ENCODE results near the gene WDR7.

Gene WDR7

GRCh38 chr18:56870982-56871381, 219.8 kb downstream of the WDR7 start:
- TF ChIP-seq, protein P1, sequence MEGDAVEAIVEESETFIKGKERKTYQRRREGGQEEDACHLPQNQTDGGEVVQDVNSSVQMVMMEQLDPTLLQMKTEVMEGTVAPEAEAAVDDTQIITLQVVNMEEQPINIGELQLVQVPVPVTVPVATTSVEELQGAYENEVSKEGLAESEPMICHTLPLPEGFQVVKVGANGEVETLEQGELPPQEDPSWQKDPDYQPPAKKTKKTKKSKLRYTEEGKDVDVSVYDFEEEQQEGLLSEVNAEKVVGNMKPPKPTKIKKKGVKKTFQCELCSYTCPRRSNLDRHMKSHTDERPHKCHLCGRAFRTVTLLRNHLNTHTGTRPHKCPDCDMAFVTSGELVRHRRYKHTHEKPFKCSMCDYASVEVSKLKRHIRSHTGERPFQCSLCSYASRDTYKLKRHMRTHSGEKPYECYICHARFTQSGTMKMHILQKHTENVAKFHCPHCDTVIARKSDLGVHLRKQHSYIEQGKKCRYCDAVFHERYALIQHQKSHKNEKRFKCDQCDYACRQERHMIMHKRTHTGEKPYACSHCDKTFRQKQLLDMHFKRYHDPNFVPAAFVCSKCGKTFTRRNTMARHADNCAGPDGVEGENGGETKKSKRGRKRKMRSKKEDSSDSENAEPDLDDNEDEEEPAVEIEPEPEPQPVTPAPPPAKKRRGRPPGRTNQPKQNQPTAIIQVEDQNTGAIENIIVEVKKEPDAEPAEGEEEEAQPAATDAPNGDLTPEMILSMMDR (IDR thresholded peaks at IDR 0.05; ENCODE audit: low read depth, low read length): no peak
- DNase-seq (ENCODE audit: extremely low read depth, low read depth): no peak

DNA sequence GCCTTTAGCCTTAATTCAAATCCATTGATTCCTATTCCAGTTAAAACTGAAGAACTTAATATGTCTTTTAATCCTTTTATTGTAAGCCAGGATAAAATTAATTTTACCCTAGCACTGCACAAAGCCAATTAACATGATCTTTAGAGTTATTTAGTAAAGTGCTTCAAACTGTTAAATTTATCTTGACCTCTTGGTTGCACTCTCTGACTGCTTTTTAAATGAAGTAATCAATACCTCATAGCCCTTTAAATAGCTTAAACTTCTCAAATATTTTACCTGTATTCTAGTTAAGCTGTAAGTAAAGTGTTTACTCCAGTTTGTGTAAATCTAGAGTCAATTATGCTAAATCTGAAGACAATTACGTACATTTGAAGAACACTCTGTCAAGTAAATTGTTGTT, 221.0 kb downstream of the WDR7 start:
- no peak for DNase-seq (ENCODE audit: extremely low read depth, low read depth)
- TF ChIP-seq, protein P1 (IDR thresholded peaks at IDR 0.05; ENCODE audit: low read depth, low read length): no peak

- DNase-seq (ENCODE audit: extremely low read depth, low read depth): no peak
- TF ChIP-seq, protein P1 (IDR thresholded peaks at IDR 0.05; ENCODE audit: low read depth, low read length): no peak
Measured at GRCh38 chr18:56873441-56874140, 222.4 kb downstream of the WDR7 start.

GRCh38 chr18:56878711-56879110, 227.6 kb downstream of the WDR7 start:
- DNase-seq (ENCODE audit: extremely low read depth, low read depth): no peak
- TF ChIP-seq, protein P1 (IDR thresholded peaks at IDR 0.05; ENCODE audit: low read depth, low read length): no peak

DNA sequence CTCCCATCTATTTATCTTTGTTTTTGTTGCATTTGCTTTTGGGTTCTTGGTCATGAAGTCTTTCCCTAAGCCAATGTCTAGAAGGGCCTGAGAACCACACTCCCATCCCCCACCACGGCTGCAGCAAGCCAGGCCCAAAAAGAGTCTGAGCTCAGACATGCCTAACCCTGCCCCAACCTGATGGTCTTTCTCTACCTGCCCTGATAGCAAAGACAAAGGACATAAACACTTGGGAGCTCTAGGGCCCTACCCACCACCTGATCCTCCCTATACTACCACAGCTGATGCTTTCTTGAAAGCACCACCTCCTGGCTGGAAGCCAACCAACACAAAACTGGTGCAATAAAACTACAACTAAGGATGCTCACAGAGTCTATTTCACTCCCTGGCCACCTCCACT, 233.4 kb downstream of the WDR7 start:
- DNase-seq (ENCODE audit: extremely low read depth, low read depth): no peak
- TF ChIP-seq, protein P1 (IDR thresholded peaks at IDR 0.05; ENCODE audit: low read depth, low read length): no peak

DNA sequence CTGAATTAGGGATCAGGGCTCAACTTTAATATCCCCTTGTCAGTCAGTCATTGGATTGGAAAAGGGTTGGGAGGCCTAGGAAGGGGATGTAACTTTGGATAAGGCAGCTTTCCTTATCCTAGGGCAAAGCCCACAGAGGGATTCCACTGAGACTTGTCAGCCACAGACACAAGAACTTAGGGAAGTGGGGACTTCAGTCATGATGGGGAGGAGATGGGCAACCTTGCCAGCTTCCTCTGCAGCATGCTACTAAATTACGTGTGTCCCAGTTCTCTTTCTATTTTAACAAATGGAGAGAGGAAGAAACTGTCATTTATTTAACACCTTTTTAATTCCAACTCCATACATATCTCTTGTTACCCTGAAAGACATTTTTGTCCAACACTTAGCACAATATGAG, 237.8 kb downstream of the WDR7 start:
- DNase-seq (ENCODE audit: extremely low read depth, low read depth): no peak
- TF ChIP-seq, protein P1 (IDR thresholded peaks at IDR 0.05; ENCODE audit: low read depth, low read length): no peak

DNA sequence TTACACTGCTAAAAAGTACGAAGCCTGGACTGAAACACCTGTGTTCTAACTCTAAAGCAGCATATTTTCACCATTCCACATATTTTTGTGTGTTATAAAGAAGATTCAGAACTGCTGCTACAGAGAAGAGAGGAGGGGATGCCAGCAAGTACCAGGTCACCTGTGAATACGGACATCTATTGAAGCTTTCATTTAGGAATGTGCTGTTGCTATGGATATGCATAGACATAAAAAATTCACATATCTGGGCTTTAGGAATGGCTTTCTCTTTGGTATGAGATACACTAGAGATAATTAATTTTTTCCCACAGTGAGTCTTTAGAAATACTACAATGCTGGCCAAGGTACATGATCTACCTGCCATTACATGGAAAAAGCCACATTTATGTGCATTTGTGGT, 238.5 kb downstream of the WDR7 start:
- TF ChIP-seq, protein P1 (IDR thresholded peaks at IDR 0.05; ENCODE audit: low read depth, low read length): no peak
- no peak for DNase-seq (ENCODE audit: extremely low read depth, low read depth)
